ENCODE measurements around the gene C1orf105. TPM values are rescaled to one million over a fixed set of nuclear protein-coding genes. Genes with fewer than 3 reads are reported as not detected.

The C1orf105 gene
- total RNA-seq, 1 donor from 2014 or later, result not detected

Other genes starting within 250 kb of the C1orf105 start
- gene PIGC, start 23.4 kb downstream of the C1orf105 start, total RNA-seq (ENCODE audit: insufficient read depth, low replicate concordance), result 45.0 TPM
- gene SUCO, start 112.5 kb downstream of the C1orf105 start, total RNA-seq (ENCODE audit: insufficient read depth, low replicate concordance), result 67.2 TPM
- 1.4 TPM for gene FASLG, start 238.4 kb downstream of the C1orf105 start, total RNA-seq (ENCODE audit: insufficient read depth, low replicate concordance)